ENCODE measurements around the gene CDHR1. TPM values are rescaled to one million over a fixed set of nuclear protein-coding genes. Genes with fewer than 3 reads are reported as not detected.

Gene CDHR1
- total RNA-seq, 1 experiment from 2014 or later = not detected

GRCh38 chr10:84196083-84196482 is 1.7 kb downstream of the CDHR1 start:
- H4K20me1 ChIP-seq (ENCODE audit: insufficient read depth) = 0 out of 2 replicates have a peak, but pooled peaks cover 9% of the 10 kb centered on the region
- ChIA-PET CTCF (interaction anchor here (0.6 kb wide), 1 partner anchor 332 kb away, joined by 5 read pairs; no protein-coding TSS in a partner anchor), POLR2A (ENCODE audit: unreplicated experiment) (no interaction called here)
- peaks cover 92% of the 10 kb centered on the region for H3K27me3 ChIP-seq (ENCODE audit: insufficient read depth, low read depth)
- H3K79me2 ChIP-seq (ENCODE audit: low read depth) = no peaks in the 10 kb centered on the region
- no peak overlapping the region for H3K4me2 ChIP-seq
- BruUV-seq (replicated peaks) = no TSS peak
- TF ChIP-seq CTCF (conservative IDR thresholded peaks at IDR 0.05) (no peak), EZH2 (IDR thresholded peaks at IDR 0.05; ENCODE audit: low read depth) (no peak)
- no peak overlapping the region for H3K27ac ChIP-seq
- H3K9me3 ChIP-seq (ENCODE audit: insufficient read depth, low read depth) = no peaks in the 10 kb centered on the region
- H3K36me3 ChIP-seq (ENCODE audit: low read depth) = no peaks in the 10 kb centered on the region
- no peak overlapping the region for H3K4me3 ChIP-seq
- no peaks in the 10 kb centered on the region for H3K9me2 ChIP-seq (ENCODE audit: insufficient read depth)
- DNase-seq = peak in 1 of 2 experiments; percentile 78
- H3F3A ChIP-seq (ENCODE audit: insufficient read depth, low read depth) = no peaks in the 10 kb centered on the region
- no peak overlapping the region for H2AFZ ChIP-seq
- intact Hi-C loops (cut with micrococcal nuclease; ENCODE audit: unreplicated experiment) = no loop called here
- no peaks in the 10 kb centered on the region for H3K4me1 ChIP-seq (replicated peaks; ENCODE audit: insufficient read depth)

DNA sequence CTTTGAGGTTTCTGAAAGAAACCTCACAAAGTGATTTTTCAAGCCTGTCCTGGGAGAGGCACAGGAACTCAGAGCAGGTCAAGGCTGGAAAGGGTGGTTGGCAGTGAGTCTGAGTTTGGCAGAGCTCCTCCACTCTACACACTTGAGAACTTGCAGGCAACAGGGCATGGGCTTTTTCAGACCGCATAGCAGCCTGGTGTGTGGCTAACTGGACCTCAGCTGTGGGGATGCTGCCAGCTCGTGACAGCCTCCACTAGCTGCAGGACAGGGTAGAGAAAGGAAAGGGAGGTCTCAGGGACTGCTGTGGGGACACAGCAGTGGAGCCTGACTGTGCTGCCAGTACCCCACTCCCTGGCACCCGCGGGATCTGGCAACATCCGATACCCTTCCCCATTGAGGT is 2.6 kb downstream of the CDHR1 start:
- no peaks in the 10 kb centered on the region for H3K4me1 ChIP-seq (replicated peaks; ENCODE audit: insufficient read depth)
- no peaks in the 10 kb centered on the region for H3K9me3 ChIP-seq (ENCODE audit: insufficient read depth, low read depth)
- TF ChIP-seq CTCF (conservative IDR thresholded peaks at IDR 0.05) = no peak
- no peak for TF ChIP-seq EZH2 (IDR thresholded peaks at IDR 0.05; ENCODE audit: low read depth)
- no peaks in the 10 kb centered on the region for H3F3A ChIP-seq (ENCODE audit: insufficient read depth, low read depth)
- no peak for DNase-seq
- ChIA-PET POLR2A (ENCODE audit: unreplicated experiment) (no interaction called here), CTCF (no interaction called here)
- BruUV-seq (replicated peaks) = no TSS peak
- H3K9me2 ChIP-seq (ENCODE audit: insufficient read depth) = no peaks in the 10 kb centered on the region
- no peak overlapping the region for H3K4me2 ChIP-seq
- H3K36me3 ChIP-seq (ENCODE audit: low read depth) = no peaks in the 10 kb centered on the region
- no peak overlapping the region for H3K27ac ChIP-seq
- peaks cover 92% of the 10 kb centered on the region for H3K27me3 ChIP-seq (ENCODE audit: insufficient read depth, low read depth)
- H3K79me2 ChIP-seq (ENCODE audit: low read depth) = no peaks in the 10 kb centered on the region
- H2AFZ ChIP-seq = no peak overlapping the region
- H4K20me1 ChIP-seq (ENCODE audit: insufficient read depth) = 0 out of 2 replicates have a peak, but pooled peaks cover 9% of the 10 kb centered on the region
- intact Hi-C loops (cut with micrococcal nuclease; ENCODE audit: unreplicated experiment) = no loop called here
- no peak overlapping the region for H3K4me3 ChIP-seq

GRCh38 chr10:84197643-84198042 is 3.3 kb downstream of the CDHR1 start:
- POLR2A ChIA-PET (ENCODE audit: unreplicated experiment) = no interaction called here
- no peaks in the 10 kb centered on the region for H3F3A ChIP-seq (ENCODE audit: insufficient read depth, low read depth)
- peaks cover 92% of the 10 kb centered on the region for H3K27me3 ChIP-seq (ENCODE audit: insufficient read depth, low read depth)
- H3K4me3 ChIP-seq = no peak overlapping the region
- H3K4me1 ChIP-seq (replicated peaks; ENCODE audit: insufficient read depth) = no peaks in the 10 kb centered on the region
- CTCF ChIA-PET = no interaction called here
- TF ChIP-seq EZH2 (IDR thresholded peaks at IDR 0.05; ENCODE audit: low read depth) (no peak), CTCF (conservative IDR thresholded peaks at IDR 0.05) (no peak)
- no peaks in the 10 kb centered on the region for H3K36me3 ChIP-seq (ENCODE audit: low read depth)
- intact Hi-C loops (cut with micrococcal nuclease; ENCODE audit: unreplicated experiment) = no loop called here
- H3K9me2 ChIP-seq (ENCODE audit: insufficient read depth) = no peaks in the 10 kb centered on the region
- no peaks in the 10 kb centered on the region for H3K79me2 ChIP-seq (ENCODE audit: low read depth)
- no TSS peak for BruUV-seq (replicated peaks)
- H4K20me1 ChIP-seq (ENCODE audit: insufficient read depth) = 0 out of 2 replicates have a peak, but pooled peaks cover 9% of the 10 kb centered on the region
- H2AFZ ChIP-seq = no peak overlapping the region
- no peak overlapping the region for H3K4me2 ChIP-seq
- H3K27ac ChIP-seq = no peak overlapping the region
- DNase-seq = no peak
- H3K9me3 ChIP-seq (ENCODE audit: insufficient read depth, low read depth) = no peaks in the 10 kb centered on the region

Measured in PC-9 (cell line).